Right lobe of liver (tissue), 6 donors: ENCODE data around the gene MPDU1. TPM values are rescaled to one million over a fixed set of nuclear protein-coding genes. Genes with fewer than 3 reads are reported as not detected.

Source experiments
- ATAC-seq, 4 donors: fragments of 200-7000 bp; cut with Tn5 transposase; one replicate each; pipeline ENCODE4 v1.9.1; 2020; ENCODE audit warnings: mild to moderate bottlenecking in 4 of 4, moderate library complexity in 4 of 4
- DNase-seq, 3 donors: peaks; one replicate each; pipeline ENCODE4 v3.0.0-alpha.2; 2020
- H3K27ac ChIP-seq, 3 donors: fragments of 200-600 bp; one replicate each; pipeline ENCODE4 v1.8.0; 2022
- H3K27me3 ChIP-seq, 2 donors: fragments of 200-600 bp; one replicate each; pipeline ENCODE4 v1.8.0; 2022
- H3K36me3 ChIP-seq, 4 donors: fragments of 200-600 bp; sonication (generic) in 1 of 4; one replicate each; pipeline versions ENCODE4 v1.5.1 to v1.8.0; 2017 to 2022; ENCODE audit warnings: control low read depth in 1 of 4
- H3K4me1 ChIP-seq, 4 donors: fragments of 200-600 bp; sonication (generic) in 1 of 4; one replicate each; pipeline versions ENCODE4 v1.5.1 to v1.8.0; 2017 to 2022; ENCODE audit warnings: control low read depth in 1 of 4
- H3K4me3 ChIP-seq, 3 donors: fragments of 200-600 bp; one replicate each; pipeline ENCODE4 v1.8.0; 2022
- H3K9me3 ChIP-seq, 4 donors: fragments of 200-600 bp; sonication (generic) in 1 of 4; one replicate each; pipeline versions ENCODE4 v1.5.1 to v1.8.0; 2017 to 2022; ENCODE audit warnings: control low read depth in 1 of 4
- POLR2A ChIP-seq: fragments of 450-650 bp; IDR thresholded peaks from one replicate; pipeline ENCODE4 v1.6.1; 2017; ENCODE audit warnings: antibody characterized with exemption, mild to moderate bottlenecking
- WGBS: methylation state at CpG from one replicate; pipeline ENCODE4 v1.1.6; 2018; ENCODE audit warnings: low coverage, low lambda C conversion rate; ENCODE audit not compliant: insufficient coverage; ENCODE audit errors: missing lambda C conversion rate; 5-methylcytosine and 5-hydroxymethylcytosine counted together
- intact Hi-C, 2 donors: fragments of 100-400 bp; cut with DNase I; formaldehyde crosslinking; loops; one replicate each; pipeline versions ENCODE4 v1.11.2 to v1.14.1; 2022
- small RNA-seq, 2 experiments: library from RNA; depleted of rRNA; stranded (forward); fragments of <200 nt; gene quantifications; one replicate each; pipeline ENCODE3, GENCODE V24; 2016
- total RNA-seq, 6 experiments: library from RNA; depleted of rRNA in 2 of 6; stranded (reverse); fragments of >200 nt in 2 of 6; fragmentation: NEBNext Ultra II Directional in 3 of 6; extraction: Animal tissue kit (Norgen Biotek cat#: 25700) in 3 of 6; gene quantifications; one replicate each; pipeline versions ENCODE4 v1.1.0 to v1.2.4, GENCODE V29; 2016 to 2023
- TF ChIP-seq, protein P1 (sequence below), 4 donors: fragments of 200-600 bp in 3 of 4; fragments of 450-650 bp in 1 of 4; IDR thresholded peaks; one replicate each; pipeline versions ENCODE4 v1.5.1 to v1.8.0; 2016 to 2022; ENCODE audit warnings: antibody characterized with exemption in 4 of 4, mild to moderate bottlenecking in 2 of 4
- donor health status: DM: no; HTN: yes; CAD: no.
- donor health status: DM: no; HTN: no; CAD: no.
- donor health status: DM: no; HTN: no; CAD: no.
- donor health status: DM: no; HTN: yes; CAD: no.
- donor health status: DM: no; HTN: yes; CAD: no.

The MPDU1 gene
- total RNA-seq, 6 experiments from 2014 or later, result 54.2 to 199 (median 63.3) TPM

- H3K27me3 ChIP-seq, result no peaks in the 10 kb centered on the region
- TF ChIP-seq, protein P1, sequence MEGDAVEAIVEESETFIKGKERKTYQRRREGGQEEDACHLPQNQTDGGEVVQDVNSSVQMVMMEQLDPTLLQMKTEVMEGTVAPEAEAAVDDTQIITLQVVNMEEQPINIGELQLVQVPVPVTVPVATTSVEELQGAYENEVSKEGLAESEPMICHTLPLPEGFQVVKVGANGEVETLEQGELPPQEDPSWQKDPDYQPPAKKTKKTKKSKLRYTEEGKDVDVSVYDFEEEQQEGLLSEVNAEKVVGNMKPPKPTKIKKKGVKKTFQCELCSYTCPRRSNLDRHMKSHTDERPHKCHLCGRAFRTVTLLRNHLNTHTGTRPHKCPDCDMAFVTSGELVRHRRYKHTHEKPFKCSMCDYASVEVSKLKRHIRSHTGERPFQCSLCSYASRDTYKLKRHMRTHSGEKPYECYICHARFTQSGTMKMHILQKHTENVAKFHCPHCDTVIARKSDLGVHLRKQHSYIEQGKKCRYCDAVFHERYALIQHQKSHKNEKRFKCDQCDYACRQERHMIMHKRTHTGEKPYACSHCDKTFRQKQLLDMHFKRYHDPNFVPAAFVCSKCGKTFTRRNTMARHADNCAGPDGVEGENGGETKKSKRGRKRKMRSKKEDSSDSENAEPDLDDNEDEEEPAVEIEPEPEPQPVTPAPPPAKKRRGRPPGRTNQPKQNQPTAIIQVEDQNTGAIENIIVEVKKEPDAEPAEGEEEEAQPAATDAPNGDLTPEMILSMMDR (IDR thresholded peaks at IDR 0.05), result peak; percentile 41 to 51 (median 44)
- TF ChIP-seq POLR2A, result no peak
- WGBS, result 48% methylated on average over 6 of the region's 6 CpGs
- H3K4me3 ChIP-seq, result no peak overlapping the region
- H3K27ac ChIP-seq, result peak overlapping the region in 2 of 3 donors; percentile 77
- DNase-seq (peak in 2 of 3 donors; percentile 56 to 59), ATAC-seq (peak; percentile 29 to 43 (median 32))
- H3K9me3 ChIP-seq, result no peaks in the 10 kb centered on the region
- intact Hi-C loops, result loop anchor here (10.0 kb wide), 1 partner anchor 52 kb away; the partner anchor contains the start of genes TP53 (in 2 of the 2) and WRAP53 (in 2 of the 2)
- peaks cover 0 to 47% (median 19%) of the 10 kb centered on the region in 4 donors for H3K4me1 ChIP-seq
- no peaks in the 10 kb centered on the region for H3K36me3 ChIP-seq
These were observed 48.8 kb downstream of the MPDU1 start for GRCh38 chr17:7632492-7632894.

- Histone ChIP-seq H3K36me3 (no peaks in the 10 kb centered on the region), H3K4me1 (peaks cover 0 to 46% (median 18%) of the 10 kb centered on the region in 4 donors), H3K9me3 (no peaks in the 10 kb centered on the region), H3K27ac (peak overlapping the region in 2 of 3 donors; percentile 77), H3K4me3 (no peak overlapping the region), H3K27me3 (no peaks in the 10 kb centered on the region)
- 25% methylated on average over 2 of the region's 2 CpGs for WGBS
- TF ChIP-seq, protein P1 (IDR thresholded peaks at IDR 0.05), result peak in 3 of 4 donors; percentile 25 to 32 (median 30)
- no peak for TF ChIP-seq POLR2A
- DNase-seq (peak; percentile 51 to 79 (median 78)), ATAC-seq (peak; percentile 53 to 66 (median 60))
- intact Hi-C loops, result loop anchor here (10.0 kb wide), 1 partner anchor 52 kb away; the partner anchor contains the start of genes TP53 (in 2 of the 2) and WRAP53 (in 2 of the 2)
These were observed 49.4 kb downstream of the MPDU1 start for GRCh38 chr17:7633093-7633492.

GRCh38 chr17:7634384-7634783, 50.7 kb downstream of the MPDU1 start:
- no peak for TF ChIP-seq POLR2A
- TF ChIP-seq, protein P1 (IDR thresholded peaks at IDR 0.05), result peak; percentile 20 to 48 (median 43)
- intact Hi-C loops, result loop anchor here (10.0 kb wide), 1 partner anchor 50 kb away; the partner anchor contains the start of genes TP53 (in 2 of the 2) and WRAP53 (in 2 of the 2)
- H3K4me3 ChIP-seq, result no peak overlapping the region
- DNase-seq (peak in 1 of 3 donors; percentile 53), ATAC-seq (peak in 1 of 4 donors; percentile 9)
- no peak overlapping the region for H3K27ac ChIP-seq
- no peaks in the 10 kb centered on the region for H3K36me3 ChIP-seq
- H3K9me3 ChIP-seq, result no peaks in the 10 kb centered on the region
- peaks cover 0 to 41% (median 16%) of the 10 kb centered on the region in 4 donors for H3K4me1 ChIP-seq
- 17% methylated on average over 3 of the region's 5 CpGs for WGBS
- no peaks in the 10 kb centered on the region for H3K27me3 ChIP-seq

DNA sequence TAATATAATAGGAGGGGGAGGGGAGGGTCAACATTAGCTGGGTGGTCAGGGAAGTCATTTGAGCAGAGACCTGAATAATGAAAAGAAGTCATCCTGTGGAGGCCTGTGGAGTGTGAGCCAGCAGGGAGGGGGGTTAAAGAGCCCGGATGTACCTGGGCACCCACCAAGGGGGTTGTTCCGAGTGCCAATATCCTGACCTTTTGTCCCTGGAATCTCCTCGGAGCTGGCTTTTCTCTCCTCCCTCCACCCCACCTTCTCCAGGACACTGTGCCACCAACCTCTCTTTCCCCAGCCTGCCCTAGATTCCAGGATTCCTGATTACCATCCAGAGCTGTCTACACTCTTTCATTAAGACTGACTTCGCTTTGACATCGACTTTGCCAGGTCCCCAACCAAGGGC, 52.5 kb downstream of the MPDU1 start:
- 59% methylated on average over 5 of the region's 5 CpGs for WGBS
- Histone ChIP-seq H3K4me3 (no peak overlapping the region), H3K27me3 (no peaks in the 10 kb centered on the region), H3K27ac (no peak overlapping the region), H3K36me3 (no peaks in the 10 kb centered on the region), H3K4me1 (peaks cover 0 to 23% (median 8%) of the 10 kb centered on the region in 4 donors), H3K9me3 (no peaks in the 10 kb centered on the region)
- intact Hi-C loops, result loop anchor here (10.0 kb wide), 1 partner anchor 49 kb away; the partner anchor contains the start of genes TP53 (in 2 of the 2) and WRAP53 (in 2 of the 2)
- ATAC-seq (no peak), DNase-seq (no peak)
- TF ChIP-seq POLR2A, result no peak
- TF ChIP-seq, protein P1 (IDR thresholded peaks at IDR 0.05), result no peak

Small RNA genes within 50 kb of the gene (small RNA-seq; reads per million reads assigned to genes)
- gene CD68 (0 reads per million in 2 experiments), gene RF00019 (0 reads per million in 2 experiments), gene SNORA48 (0 reads per million in 2 experiments), gene SNORD10 (0 reads per million in 2 experiments)

Other genes starting within 250 kb of the MPDU1 start
- gene ACAP1, start 247.3 kb upstream of the MPDU1 start, total RNA-seq, result 1 to 10 TPM; 1.6 to 6.8 (median 2.7) TPM
- 1 to 10 TPM; 2.2 to 4.4 (median 2.9) TPM for gene KCTD11, start 231.7 kb upstream of the MPDU1 start, total RNA-seq
- not detected for gene TMEM95, start 228.7 kb upstream of the MPDU1 start, total RNA-seq
- gene TNK1, start 202.8 kb upstream of the MPDU1 start, total RNA-seq, result 1 to 10 TPM; 2.9 to 5.1 (median 4.0) TPM
- 1 to 10 TPM; 5.5 to 8.9 (median 6.4) TPM for gene PLSCR3, start 189.3 kb upstream of the MPDU1 start, total RNA-seq
- 10 to 100 TPM; 56.4 to 95.4 (median 68.9) TPM for gene TMEM256, start 179.8 kb upstream of the MPDU1 start, total RNA-seq
- 1 to 10 TPM; 1.3 to 5.3 (median 3.0) TPM for gene NLGN2, start 176.0 kb upstream of the MPDU1 start, total RNA-seq
- gene SPEM1, start 163.5 kb upstream of the MPDU1 start, total RNA-seq, result not detected
- not detected for gene SPEM2, start 158.2 kb upstream of the MPDU1 start, total RNA-seq
- not detected for gene SPEM3, start 155.0 kb upstream of the MPDU1 start, total RNA-seq
- 1 to 10 TPM; 2.3 to 8.4 (median 4.0) TPM for gene TMEM102, start 148.4 kb upstream of the MPDU1 start, total RNA-seq
- gene FGF11, start 144.3 kb upstream of the MPDU1 start, total RNA-seq, result under 1 TPM in 5 of 6 experiments, not detected in 1; 0.37 to 0.84 (median 0.68) TPM
- gene CHRNB1, start 138.8 kb upstream of the MPDU1 start, total RNA-seq, result 10 to 100 TPM in 2 of 6 experiments, 1 to 10 TPM in 4; 6.0 to 12.3 (median 8.2) TPM
- 10 to 100 TPM in 1 of 6 experiments, 1 to 10 TPM in 5; 5.7 to 10.5 (median 7.9) TPM for gene ZBTB4, start 104.2 kb upstream of the MPDU1 start, total RNA-seq
- gene SLC35G6, start 102.4 kb upstream of the MPDU1 start, total RNA-seq, result not detected
- 10 to 100 TPM; 36.1 to 49.9 (median 46.0) TPM for gene POLR2A, start 99.5 kb upstream of the MPDU1 start, total RNA-seq
- 10 to 100 TPM in 4 of 6 experiments, 1 to 10 TPM in 2; 6.1 to 14.7 (median 11.4) TPM for gene TNFSF12, start 34.8 kb upstream of the MPDU1 start, total RNA-seq
- 10 to 100 TPM in 2 of 6 experiments, 1 to 10 TPM in 4; 4.3 to 13.0 (median 6.2) TPM for gene TNFSF13, start 25.1 kb upstream of the MPDU1 start, total RNA-seq
- gene SENP3, start 21.9 kb upstream of the MPDU1 start, total RNA-seq, result 10 to 100 TPM; 12.3 to 33.9 (median 15.1) TPM
- gene CD68, start 4.2 kb upstream of the MPDU1 start, total RNA-seq, result 100 to 1,000 TPM in 1 of 6 experiments, 10 to 100 TPM in 5; 31.6 to 179 (median 51.1) TPM
- not detected for gene SOX15, start 6.2 kb downstream of the MPDU1 start, total RNA-seq
- gene FXR2, start 31.0 kb downstream of the MPDU1 start, total RNA-seq, result 10 to 100 TPM; 14.3 to 23.2 (median 16.7) TPM
- 100 to 1,000 TPM in 5 of 6 experiments, 10 to 100 TPM in 1; 99.3 to 187 (median 120) TPM for gene SAT2, start 44.0 kb downstream of the MPDU1 start, total RNA-seq
- gene SHBG, start 46.3 kb downstream of the MPDU1 start, total RNA-seq, result 10 to 100 TPM in 5 of 6 experiments, 1 to 10 TPM in 1; 2.4 to 70.2 (median 15.4) TPM
- 1 to 10 TPM in 3 of 6 experiments, under 1 TPM in 3; 0.43 to 1.7 (median 0.91) TPM for gene ATP1B2, start 67.1 kb downstream of the MPDU1 start, total RNA-seq
- 10 to 100 TPM; 12.9 to 30.0 (median 23.0) TPM for gene TP53, start 103.6 kb downstream of the MPDU1 start, total RNA-seq
- 1 to 10 TPM; 1.9 to 3.8 (median 3.0) TPM for gene WRAP53, start 104.6 kb downstream of the MPDU1 start, total RNA-seq
- gene EFNB3, start 121.3 kb downstream of the MPDU1 start, total RNA-seq, result 1 to 10 TPM in 1 of 6 experiments, under 1 TPM in 5; 0.26 to 1.1 (median 0.83) TPM
- gene DNAH2, start 133.9 kb downstream of the MPDU1 start, total RNA-seq, result under 1 TPM; 0.12 to 0.38 (median 0.27) TPM